ENCODE data around the gene RNU4-1.

The RNU4-1 gene

DNA sequence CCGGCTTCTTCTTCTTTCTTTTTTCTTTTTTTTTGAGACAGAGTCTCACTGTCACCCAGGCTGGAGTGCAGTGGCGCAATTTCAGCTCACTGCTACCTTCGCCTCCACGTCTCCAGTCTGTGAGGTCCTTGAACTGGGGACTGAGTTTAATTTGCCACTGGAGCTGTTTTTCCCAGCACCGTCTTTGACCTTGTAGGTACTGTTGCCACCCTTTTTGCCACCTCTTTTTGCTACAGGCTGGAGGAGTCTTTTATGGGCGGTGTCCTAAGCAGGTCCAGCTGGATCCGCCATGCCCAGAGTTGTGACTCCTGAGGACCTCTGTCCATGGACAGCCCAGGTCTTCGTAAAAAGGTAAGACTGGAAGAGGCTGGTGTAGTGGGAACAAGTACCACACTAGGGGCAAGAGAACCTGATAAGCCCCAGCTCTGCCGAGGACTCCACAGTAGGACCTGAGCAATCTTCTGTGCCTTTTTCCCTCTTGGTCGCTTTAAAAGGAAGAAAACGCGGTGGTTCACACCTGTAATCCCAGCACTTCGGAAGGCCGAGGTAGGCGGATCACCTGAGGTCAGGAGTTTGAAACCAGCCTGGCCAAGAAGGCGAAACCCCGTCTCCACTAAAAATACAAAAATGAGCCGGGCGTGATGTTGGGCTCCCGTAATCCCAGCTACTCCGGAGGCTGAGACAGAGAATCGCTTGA lies 2.3 kb downstream of the RNU4-1 start:
- DNase-seq (ENCODE audit: low read depth): no peak

DNA sequence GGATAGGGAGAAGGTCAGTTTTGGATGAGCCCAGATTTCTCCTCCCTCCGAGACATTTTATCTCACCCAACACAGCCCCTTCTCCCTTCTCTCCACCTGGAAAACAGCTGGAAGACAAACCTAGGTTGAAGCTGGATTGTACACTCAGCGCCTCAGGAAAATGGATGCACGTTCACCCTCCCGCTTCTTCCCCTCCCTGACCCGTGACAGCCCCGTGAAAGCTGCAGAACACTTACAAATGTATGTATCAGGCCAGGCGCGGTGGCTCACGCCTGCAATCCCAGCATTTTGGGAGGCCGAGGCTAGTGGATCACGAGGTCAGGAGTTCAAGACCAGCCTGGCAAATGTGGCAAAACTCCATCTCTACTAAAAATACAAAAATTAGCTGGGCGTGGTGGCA lies 5.5 kb downstream of the RNU4-1 start:
- DNase-seq (ENCODE audit: low read depth): no peak

DNA sequence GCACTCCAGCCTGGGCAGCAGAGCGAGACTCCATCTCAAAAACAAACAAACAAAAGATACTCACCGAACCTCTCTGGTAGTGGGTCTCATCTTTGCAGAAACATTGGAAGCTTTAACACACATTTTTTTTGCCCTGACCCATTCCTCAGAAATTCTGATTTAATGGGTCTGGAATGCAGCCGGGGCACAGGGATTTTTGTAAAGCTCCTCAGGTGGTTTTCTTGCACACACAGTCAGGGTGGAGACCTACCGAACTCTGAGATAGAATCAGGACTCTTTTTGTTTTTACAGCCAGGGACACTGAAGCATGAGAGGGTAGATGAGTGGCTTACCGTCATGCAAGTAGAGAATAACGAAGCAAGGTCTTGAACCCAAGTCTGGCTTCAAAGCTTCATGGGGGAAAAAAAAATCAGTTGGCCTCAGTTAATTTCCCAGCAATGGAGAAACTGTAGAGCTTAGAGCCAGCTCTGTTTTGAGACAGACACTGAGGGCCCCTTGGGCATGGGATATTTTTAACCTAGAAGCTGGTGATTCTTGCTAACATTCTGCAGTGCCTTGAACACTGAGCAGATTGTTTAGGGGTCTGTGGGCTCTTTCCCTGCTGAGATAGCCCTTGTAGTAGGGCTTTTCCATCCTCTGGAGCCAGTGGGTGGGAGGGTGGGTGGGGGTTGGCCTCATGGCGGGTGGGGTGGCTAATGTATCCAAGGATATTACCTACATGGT lies 6.1 kb downstream of the RNU4-1 start:
- no peak for DNase-seq (ENCODE audit: low read depth)

DNA sequence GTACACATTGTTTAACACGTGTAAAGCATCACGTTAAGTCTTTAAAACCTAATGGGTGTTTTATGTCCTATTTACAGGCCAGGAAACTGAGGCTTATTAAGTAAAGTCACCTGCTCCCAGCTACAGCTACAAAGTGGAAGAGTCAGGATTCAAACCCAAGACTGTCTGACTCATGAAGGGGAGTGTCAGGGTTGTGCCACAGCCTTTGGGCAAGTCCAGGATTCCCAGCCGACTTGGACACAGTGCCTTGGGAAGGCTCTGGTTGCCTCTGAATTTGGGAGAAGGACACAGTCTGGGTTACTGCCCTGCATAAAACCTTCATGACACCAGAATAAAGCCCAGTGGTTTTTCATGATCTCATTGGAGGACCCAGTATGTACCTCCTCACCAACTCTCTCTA lies 8.7 kb downstream of the RNU4-1 start:
- DNase-seq (ENCODE audit: low read depth): no peak

DNA sequence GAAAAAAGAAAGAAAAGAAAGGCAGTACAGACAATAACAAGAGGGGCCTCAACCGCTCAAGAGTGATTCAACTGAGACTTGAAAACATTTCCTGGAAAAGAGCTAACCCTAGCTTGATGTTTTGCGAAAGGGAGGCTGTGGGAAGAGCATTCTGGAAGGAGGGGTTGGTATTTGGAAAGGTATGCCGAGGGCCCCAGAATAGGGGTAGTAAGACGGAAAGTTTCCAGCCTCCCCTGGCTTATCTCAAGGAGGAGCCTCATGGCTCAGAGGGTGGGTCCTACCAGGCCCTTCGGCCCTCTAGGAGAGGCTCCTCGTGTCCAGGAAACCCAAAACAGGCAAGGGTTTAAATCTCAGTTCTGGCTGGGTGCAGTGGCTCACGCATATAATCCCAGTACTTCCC lies 9.7 kb downstream of the RNU4-1 start:
- DNase-seq (ENCODE audit: low read depth): no peak

DNA sequence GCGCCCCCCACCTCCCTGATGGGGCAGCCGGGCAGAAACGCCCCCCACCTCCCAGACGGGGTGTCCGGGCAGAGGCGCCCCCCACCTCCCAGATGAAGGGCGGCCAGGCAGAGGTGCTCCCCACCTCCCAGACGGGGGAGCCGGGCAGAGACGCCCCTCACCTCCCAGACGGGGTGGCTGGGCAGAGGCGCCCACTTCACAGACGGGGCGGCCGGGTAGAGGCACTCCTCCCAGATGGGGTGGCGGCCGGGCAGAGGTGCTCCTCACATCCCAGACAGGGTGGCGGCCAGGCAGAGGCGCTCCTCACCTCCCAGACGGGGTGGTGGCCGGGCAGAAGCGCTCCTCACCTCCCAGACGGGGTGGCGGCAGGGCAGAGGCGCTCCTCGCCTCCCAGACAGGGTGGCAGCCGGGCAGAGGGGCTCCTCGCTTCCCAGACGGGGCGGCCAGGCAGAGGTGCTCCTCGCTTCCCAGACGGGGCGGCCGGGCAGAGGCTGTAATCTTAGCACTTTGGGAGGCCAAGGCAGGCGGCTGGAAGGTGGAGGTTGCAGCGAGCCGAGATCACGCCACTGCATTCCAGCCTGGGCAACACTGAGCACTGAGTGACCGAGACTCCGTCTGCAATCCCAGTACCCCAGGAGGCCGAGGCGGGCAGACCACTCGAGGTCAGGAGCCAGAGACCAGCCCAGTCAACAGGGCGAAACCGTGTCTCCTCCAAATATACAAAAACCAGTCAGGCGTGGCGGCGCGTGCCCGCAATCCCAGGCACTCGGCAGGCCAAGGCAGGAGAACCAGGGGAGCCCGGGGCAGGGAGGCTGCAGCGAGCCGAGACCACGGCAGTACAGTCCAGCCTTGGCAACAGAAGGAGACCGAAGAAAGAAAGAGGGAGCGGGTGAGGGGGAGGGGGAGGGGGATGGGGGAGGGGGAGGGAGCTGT lies 14.6 kb downstream of the RNU4-1 start:
- no peak for DNase-seq (ENCODE audit: low read depth)

DNA sequence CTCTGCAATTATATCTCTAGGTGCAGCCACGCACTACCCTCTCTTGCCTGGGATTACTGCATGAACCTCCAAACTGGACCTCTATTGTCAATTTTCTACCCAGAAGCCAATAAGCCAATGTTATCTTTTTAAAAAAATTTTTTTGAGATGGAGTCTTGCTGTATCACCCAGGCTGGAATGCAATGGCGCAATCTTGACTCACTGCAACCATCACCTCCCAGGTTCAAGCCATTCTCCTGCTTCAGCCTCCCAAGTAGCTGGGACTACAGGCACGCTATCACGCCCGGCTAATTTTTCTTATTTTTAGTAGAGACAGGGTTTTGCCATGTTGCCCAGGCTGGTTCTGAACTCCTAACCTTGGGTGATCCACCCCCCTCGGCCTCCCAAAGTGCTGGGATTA lies 16.3 kb downstream of the RNU4-1 start:
- no peak for DNase-seq (ENCODE audit: low read depth)

DNA sequence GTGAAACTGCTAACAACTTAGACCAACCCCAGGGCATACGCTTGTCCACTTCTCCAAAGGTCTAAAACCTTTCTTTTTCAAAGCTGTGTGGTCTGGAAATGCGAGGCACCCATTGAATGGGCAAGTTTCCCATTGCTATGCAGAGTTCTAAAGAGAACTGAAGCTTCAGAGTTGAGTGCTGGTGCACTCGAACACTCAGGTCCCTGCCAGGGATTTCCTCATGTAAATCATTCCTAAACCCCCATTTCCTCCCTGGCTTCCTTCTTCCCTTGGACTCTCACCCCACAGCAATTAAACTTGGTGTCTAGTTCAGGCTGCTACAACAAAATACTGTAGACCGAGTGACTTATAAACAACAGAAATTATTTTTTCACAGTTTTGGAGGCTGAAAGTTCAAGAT lies 25.3 kb downstream of the RNU4-1 start:
- no peak for DNase-seq (ENCODE audit: low read depth)

DNA sequence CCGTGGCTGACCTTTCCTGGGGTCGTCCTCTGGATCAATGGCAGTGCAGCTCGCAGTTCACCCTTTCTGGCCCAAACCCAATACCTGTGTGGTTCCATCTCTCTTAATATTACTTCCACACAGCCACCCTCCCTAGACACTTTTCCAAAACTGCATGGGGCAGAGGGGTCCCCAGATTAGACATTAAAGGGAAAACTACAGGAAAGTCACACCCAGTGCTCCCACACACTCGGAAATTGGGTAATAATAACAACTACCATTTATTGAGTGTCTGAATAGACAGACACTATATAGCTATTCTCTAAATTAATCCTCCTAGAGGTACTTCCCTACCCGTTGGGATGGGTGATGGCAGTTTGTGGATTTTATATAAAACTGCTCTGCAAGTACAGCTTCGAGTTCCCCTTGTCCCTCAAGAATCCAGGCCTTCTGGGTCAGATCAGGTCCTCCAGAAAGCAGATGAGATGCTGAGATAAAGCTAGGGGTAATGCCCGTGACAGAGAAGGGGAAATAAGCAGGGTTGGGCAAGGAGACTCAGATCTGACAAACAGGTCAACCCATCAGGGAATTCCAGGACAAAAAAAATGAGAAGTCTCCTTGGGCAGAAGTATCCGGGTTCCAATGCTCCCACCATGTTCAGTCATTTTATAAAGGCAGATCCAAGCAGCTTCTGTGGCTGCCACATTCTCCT lies 26.7 kb downstream of the RNU4-1 start:
- no peak for DNase-seq (ENCODE audit: low read depth)

DNA sequence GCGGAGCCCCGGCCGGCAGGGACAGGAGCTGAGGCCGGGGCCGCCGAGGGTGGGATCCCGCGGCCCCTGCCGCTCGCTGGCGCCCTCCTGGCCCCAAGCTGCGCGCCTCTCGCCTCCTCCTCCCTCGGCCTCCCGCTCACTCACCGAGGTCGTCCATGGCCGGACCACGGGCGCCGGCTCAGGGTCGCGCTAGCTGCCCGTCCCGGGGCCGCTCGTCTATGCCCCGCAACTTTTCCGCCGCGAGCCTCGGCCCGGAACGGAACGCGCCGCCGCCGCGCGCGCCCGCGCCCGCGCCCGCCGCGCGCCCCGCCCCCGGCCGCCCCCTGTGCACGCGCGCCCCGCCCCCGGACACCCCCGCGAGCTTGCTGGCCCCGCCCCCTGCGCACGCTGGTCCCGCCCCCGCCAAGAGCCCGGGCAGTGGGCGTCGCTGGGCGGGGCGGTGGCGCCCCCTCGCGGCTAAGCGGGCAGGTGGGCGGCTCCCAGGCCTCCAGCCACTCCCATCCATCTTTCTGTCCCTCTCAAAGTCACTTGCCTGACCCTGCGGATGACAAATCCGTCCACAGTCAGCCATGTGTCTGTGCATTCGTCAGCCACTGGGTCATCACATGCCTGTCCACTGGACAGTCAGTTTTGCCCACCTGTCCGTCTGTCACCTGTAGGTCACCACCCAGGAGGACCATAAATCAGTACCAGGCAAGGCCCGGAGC lies 27.4 kb downstream of the RNU4-1 start, which contains the start of gene PXN:
Gene PXN, minus strand, starts transcription at position 258 of the 707 bp plus-strand sequence. Its CDS starts 101 bp downstream, at position 157.
- DNase-seq (ENCODE audit: low read depth): peak; percentile 82

DNA sequence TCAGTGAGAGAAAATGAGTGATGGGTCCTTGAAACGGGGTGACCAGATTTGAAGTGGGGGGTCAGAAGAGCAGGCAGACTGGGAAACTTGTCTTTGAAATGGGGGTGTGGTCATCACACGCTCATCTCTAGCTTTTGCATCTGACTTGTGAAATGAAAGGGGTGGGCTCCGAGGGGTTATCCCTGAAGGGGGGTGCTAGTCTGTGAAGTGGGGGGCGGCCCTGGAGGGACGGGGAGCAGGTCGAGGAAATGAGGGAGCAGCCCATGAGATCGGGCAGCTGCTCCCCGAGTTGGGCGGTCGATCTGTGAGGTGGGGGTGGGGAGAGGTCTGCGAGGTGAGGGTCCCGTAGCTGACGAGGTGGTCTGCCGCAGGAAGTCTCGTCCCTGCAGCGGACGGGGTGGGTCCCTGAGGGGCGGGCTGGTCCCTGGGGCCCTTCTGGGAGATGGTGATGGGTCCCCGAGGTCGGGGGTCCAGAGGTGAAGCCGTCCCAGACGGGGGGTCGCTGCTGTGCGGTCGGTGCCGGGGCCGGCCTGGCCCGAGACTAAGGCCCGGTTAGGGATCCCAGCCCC lies 28.0 kb downstream of the RNU4-1 start:
- DNase-seq (ENCODE audit: low read depth): no peak

DNA sequence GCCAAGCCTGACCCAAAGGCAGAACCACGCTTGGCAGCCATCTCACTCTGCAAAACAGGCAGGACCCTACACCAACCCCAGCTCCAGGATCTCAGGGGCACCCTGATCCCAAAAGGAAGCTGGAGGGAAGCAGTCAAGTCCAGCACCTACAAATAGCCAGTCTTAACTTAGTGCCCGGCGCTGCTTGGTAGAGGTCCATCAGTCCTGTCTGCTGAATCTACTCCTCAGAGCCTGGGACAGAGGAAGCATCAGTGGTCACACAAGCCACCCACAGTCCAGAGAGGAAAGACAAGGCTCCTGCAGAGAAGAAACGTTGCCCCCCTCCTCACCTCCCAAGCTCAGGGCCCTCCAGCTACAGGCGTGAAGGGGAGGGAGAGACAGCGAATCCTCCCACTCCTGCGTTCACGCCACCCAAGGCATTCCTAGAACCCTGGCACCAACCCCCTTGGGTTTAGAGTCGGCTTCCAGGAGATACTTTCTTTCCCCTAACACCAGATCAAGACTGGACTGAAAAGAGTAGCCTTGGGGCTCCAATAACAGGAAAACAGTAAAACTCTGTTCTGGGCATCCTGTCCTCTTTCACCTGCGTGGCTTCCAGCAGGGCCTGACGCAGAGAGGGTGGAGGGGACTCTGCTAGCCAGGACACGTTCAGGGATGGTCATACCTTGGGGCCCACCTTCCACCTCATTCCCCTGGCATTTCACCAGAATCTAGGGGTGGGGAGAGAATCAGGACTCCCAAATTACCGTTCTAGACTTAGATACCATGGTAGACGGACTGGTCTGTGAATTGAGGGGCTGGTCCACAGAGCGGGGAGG lies 28.7 kb downstream of the RNU4-1 start:
- DNase-seq (ENCODE audit: low read depth): no peak

DNA sequence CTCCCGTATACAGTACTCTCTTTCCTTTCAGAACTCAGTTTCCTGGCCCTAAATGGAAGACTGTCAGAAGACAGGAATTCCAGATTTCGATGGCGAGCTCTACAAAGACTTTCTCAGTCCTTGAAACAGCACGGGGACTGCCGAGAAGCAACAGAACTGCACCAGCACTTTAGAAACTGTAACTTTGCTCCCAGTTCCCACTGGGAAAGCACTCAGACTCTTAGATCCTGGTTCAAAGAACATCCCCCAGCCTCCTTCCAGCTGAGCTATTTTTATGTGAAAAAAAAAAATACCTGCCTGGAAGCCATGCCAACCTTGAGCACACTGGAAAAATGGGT lies 29.3 kb downstream of the RNU4-1 start:
- no peak for DNase-seq (ENCODE audit: low read depth)

DNA sequence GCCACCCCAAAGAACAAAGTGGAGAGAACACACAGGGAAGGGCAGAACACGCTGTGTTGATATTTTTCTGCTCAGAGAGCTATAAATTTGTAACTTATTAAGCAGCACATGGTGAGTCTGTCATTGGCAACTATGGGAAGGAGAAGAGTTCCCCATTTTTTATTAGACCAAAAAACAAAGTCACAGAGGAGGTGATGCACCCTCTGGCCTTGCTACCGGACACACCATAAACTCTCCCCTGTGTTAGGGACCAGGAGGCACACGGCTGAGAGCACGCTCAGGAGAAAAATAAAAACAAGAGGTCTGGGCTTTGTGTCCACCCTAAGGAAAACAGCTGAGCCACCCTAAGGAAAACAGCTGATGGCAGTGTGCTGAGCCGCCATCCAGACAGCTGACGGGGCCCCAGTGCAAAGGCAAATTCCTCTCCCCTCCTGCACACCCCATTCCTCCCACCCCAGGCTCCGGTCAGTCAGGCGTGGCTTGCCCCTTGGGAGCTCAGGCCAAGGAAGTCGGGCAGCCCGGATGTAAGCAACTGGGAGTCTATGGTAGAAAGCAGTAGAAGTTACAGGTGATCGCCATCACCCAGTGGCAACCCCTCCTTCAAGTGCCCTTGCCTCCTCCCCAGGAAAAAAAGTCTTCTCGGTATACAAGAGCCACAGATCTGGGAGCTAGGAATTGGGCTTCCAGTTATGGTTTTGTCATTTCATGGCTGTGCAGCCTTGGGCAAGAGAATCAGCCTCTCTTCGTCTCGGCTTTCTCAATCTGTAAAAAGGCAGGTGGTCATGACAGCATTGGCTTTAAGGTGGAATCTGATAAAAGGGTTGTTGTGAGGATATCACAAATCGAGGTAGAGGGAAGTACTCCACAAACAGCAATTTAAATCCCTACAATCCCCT lies 29.9 kb downstream of the RNU4-1 start:
- no peak for DNase-seq (ENCODE audit: low read depth)

DNA sequence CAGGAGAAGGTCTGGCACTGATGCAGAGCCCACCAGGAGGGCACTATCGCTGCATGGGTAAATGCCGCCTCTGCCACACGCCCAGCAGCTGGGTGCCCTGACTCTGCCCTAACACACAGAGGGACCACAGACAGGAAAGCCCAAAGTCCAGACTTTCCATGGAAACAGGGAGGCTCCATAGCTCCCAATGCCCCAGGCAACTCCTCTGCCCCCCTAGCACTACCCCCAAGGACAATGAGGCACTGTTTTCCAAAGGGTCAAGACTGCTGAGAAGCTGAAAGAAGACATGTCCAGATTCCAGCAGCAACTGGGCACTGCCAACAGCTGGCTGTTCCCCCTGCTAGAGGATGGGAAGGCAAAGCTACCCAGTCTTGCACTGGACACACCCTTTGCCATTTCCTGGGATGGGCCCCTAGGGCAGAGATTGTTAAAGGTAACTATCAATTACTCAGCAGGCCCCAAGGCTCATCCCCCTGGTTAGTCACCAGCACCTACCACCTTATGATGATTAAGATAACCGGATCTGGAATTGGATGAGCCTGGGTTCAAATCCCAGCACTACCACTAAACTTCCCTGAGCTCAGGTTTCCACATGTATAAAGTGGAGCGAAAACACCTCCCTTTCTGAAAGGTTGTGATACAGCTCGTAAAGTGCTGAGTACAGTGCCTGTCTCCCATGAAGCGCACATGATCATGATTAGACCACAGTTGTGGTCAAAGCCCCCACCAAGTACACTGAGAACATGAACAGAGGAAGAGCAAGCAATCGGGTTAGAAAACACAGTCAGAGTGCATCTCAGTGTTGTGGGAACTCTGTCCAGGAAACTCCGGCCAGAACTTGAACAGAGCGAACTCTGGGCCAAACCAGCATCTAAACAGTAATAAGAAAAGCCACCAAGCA lies 30.8 kb downstream of the RNU4-1 start:
- DNase-seq (ENCODE audit: low read depth): no peak

DNA sequence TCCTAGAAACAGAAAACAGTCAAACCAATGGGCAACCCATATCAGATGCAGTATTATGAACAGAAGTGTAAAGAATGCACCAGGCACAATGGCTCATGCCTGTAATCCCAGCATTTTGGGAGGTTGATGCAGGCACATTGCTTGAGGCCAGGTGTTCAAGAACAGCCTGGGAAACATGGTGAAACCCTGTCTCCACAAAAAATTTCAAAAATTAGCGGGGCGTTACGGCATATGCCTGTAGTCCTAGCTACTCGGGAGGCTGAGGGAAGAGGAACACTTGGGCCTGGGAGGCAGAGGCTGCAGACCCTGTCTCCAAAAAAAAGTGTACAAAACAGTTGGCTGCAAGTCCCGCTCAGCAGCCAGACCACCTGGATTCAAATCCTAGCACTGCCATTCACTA lies 32.4 kb downstream of the RNU4-1 start:
- DNase-seq (ENCODE audit: low read depth): no peak

DNA sequence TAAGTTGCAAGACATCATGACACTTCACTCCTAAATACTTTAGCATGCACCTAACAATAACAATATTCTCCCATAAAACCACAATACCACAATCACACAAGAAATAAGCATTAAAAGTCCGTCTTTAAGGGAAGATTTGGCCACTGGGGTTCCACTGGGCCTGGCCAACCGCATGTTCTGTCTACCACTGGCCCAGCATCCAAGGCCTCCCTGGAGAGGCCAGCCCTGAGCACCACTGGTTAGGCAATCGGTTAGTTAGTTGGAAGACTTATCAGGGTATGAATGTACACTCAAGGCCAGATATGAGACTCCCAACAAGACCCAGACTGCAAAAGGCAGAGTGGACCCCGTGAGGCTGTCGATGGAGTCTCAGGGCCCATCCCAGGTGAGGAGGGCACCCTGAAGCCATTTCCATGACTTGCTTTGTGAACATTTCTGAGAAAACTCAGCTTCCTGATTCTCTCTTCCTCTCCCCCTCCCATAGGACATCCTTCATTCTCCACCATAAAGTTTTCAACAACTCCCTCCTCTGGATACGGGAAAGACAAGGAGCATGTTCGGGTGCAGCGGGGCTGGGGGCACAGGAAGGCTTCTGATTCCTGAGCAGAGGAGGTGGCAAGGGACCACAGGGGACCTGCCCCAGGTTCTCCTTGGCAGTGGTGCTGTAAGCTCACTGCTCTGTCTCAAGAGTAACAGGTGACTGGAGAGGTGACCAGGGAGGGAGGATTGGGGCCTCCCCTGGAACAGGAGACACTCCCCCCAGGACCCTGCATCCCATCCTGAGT lies 33.4 kb downstream of the RNU4-1 start:
- no peak for DNase-seq (ENCODE audit: low read depth)

Data from stimulated activated CD8-positive, alpha-beta memory T cell treated with anti-CD3 and anti-CD28 coated beads, Interleukin-4, amount 100 ng/mL, for 24 hours (primary cell).